H9 (cell line): Measurements from ENCODE around the gene PPP1CC. TPM values are rescaled to one million over a fixed set of nuclear protein-coding genes. Genes with fewer than 3 reads are reported as not detected.
A peak's percentile ranks its signal among the peaks of the same experiment; 100 is the strongest.

Experiments
- DNase-seq: peaks from one replicate; pipeline ENCODE4 v3.0.0-alpha.2; 2017
- H2AFZ ChIP-seq: one replicate; pipeline ENCODE4 v1.6.1; 2013; ENCODE audit warnings: mild to moderate bottlenecking, low read length, control low read depth, moderate library complexity
- H2AK5ac ChIP-seq: 2 replicates; pipeline ENCODE4 v1.6.1; 2013; ENCODE audit warnings: low read length, control low read depth, mixed read lengths; ENCODE audit not compliant: insufficient read length
- H2BK120ac ChIP-seq: one replicate; pipeline ENCODE4 v1.6.1; 2013; ENCODE audit warnings: low read depth, mild to moderate bottlenecking, low read length, control low read depth, inconsistent platforms; ENCODE audit not compliant: poor library complexity, severe bottlenecking
- H2BK12ac ChIP-seq: 2 replicates; pipeline ENCODE4 v1.6.1; 2013; ENCODE audit warnings: low read length, control low read depth, mixed read lengths, low read depth; ENCODE audit not compliant: insufficient read length
- H2BK15ac ChIP-seq: 2 replicates; pipeline ENCODE4 v1.6.1; 2013; ENCODE audit warnings: low read depth, low read length, control low read depth
- H2BK20ac ChIP-seq: one replicate; pipeline ENCODE4 v1.6.1; 2013; ENCODE audit warnings: low read depth, mild to moderate bottlenecking, low read length, control low read depth, inconsistent platforms; ENCODE audit not compliant: poor library complexity, severe bottlenecking
- H2BK5ac ChIP-seq: 2 replicates; pipeline ENCODE4 v1.6.1; 2013; ENCODE audit warnings: low read length, control low read depth, mixed read lengths; ENCODE audit not compliant: insufficient read length
- H3K14ac ChIP-seq: 2 replicates; pipeline ENCODE4 v1.6.1; 2013; ENCODE audit warnings: low read length, control low read depth; ENCODE audit not compliant: insufficient read depth
- H3K18ac ChIP-seq: 2 replicates; pipeline ENCODE4 v1.6.1; 2013; ENCODE audit warnings: low read depth, mild to moderate bottlenecking, mixed read lengths, low read length, control low read depth; ENCODE audit not compliant: insufficient read length
- H3K23ac ChIP-seq: 2 replicates; pipeline ENCODE4 v1.6.1; 2013; ENCODE audit warnings: low read length, control low read depth, mixed read lengths, low read depth; ENCODE audit not compliant: insufficient read length
- H3K23me2 ChIP-seq: 2 replicates; pipeline ENCODE4 v1.6.1; 2013; ENCODE audit warnings: low read depth, mild to moderate bottlenecking, mixed read lengths, low read length, control low read depth; ENCODE audit not compliant: insufficient read length, poor library complexity, severe bottlenecking
- H3K27ac ChIP-seq: 2 replicates; pipeline ENCODE4 v1.5.1; 2013; ENCODE audit warnings: low read length, control low read depth, mixed read lengths, low read depth; ENCODE audit not compliant: insufficient read length
- H3K27me3 ChIP-seq: 2 replicates; pipeline ENCODE4 v1.6.1; 2013; ENCODE audit warnings: low read length, control low read depth, inconsistent platforms; ENCODE audit not compliant: insufficient read depth
- H3K4ac ChIP-seq: 2 replicates; pipeline ENCODE4 v1.6.1; 2013; ENCODE audit warnings: low read depth, mild to moderate bottlenecking, control low read depth, inconsistent platforms, low read length, moderate library complexity
- H3K4me1 ChIP-seq: 2 replicates; pipeline ENCODE4 v1.6.1; 2013; ENCODE audit warnings: low read length, control low read depth, inconsistent platforms; ENCODE audit not compliant: insufficient read depth
- H3K4me2 ChIP-seq: 2 replicates; pipeline ENCODE4 v1.6.1; 2013; ENCODE audit warnings: low read length, control low read depth, mixed read lengths; ENCODE audit not compliant: insufficient read length, insufficient read depth
- H3K56ac ChIP-seq: 2 replicates; pipeline ENCODE4 v1.6.1; 2013; ENCODE audit warnings: low read depth, mild to moderate bottlenecking, mixed read lengths, low read length, control low read depth; ENCODE audit not compliant: insufficient read length
- H3K79me1 ChIP-seq: 2 replicates; pipeline ENCODE4 v1.6.1; 2013; ENCODE audit warnings: low read depth, mild to moderate bottlenecking, moderate library complexity, low read length, control low read depth, inconsistent platforms; ENCODE audit not compliant: insufficient read depth, poor library complexity, severe bottlenecking
- H3K79me2 ChIP-seq: 2 replicates; pipeline ENCODE4 v1.6.1; 2013; ENCODE audit warnings: low read length, control low read depth, inconsistent platforms; ENCODE audit not compliant: insufficient read depth
- H3K9ac ChIP-seq: 2 replicates; pipeline ENCODE4 v1.6.1; 2013; ENCODE audit warnings: low read length, control low read depth, mixed read lengths; ENCODE audit not compliant: insufficient read length; ENCODE audit errors: extremely low read depth
- H3K9me3 ChIP-seq: one replicate; pipeline ENCODE4 v1.6.1; 2013; ENCODE audit warnings: low read depth, low read length, inconsistent platforms; ENCODE audit not compliant: control insufficient read depth
- H3T11ph ChIP-seq: one replicate; pipeline ENCODE4 v1.6.1; 2013; ENCODE audit warnings: mild to moderate bottlenecking, low read length, control low read depth, inconsistent platforms
- H4K20me1 ChIP-seq: one replicate; pipeline ENCODE4 v1.6.1; 2013; ENCODE audit not compliant: control insufficient read depth, insufficient read length, insufficient read depth
- H4K5ac ChIP-seq: 2 replicates; pipeline ENCODE4 v1.6.1; 2013; ENCODE audit warnings: low read depth, mild to moderate bottlenecking, mixed read lengths, low read length, control low read depth; ENCODE audit not compliant: insufficient read length
- H4K8ac ChIP-seq: replicated peaks from 2 replicates; pipeline ENCODE4 v1.6.1; 2013; ENCODE audit warnings: low read length, control low read depth, mixed read lengths, low read depth; ENCODE audit not compliant: insufficient read length
- H4K91ac ChIP-seq: 2 replicates; pipeline ENCODE4 v1.6.1; 2013; ENCODE audit warnings: low read depth, mild to moderate bottlenecking, moderate library complexity, mixed read lengths, low read length, control low read depth; ENCODE audit not compliant: insufficient read length
- H3K27ac Mint-ChIP-seq, 3 experiments: 2 replicates in 2 of 3; 3 replicates in 1 of 3; pipeline ENCODE4 v1.8.0; 2020 to 2021; ENCODE audit warnings: mixed read lengths in 3 of 3, mild to moderate bottlenecking in 1 of 3, moderate library complexity in 1 of 3
- H3K27me3 Mint-ChIP-seq: 2 replicates; pipeline ENCODE4 v1.8.0; 2021; ENCODE audit warnings: low read depth, mild to moderate bottlenecking, moderate library complexity, mixed read lengths
- H3K36me3 Mint-ChIP-seq, 3 experiments: 2 replicates in 2 of 3; 3 replicates in 1 of 3; pipeline ENCODE4 v1.8.0; 2020 to 2021; ENCODE audit warnings: low read depth in 3 of 3, mixed read lengths in 3 of 3; ENCODE audit not compliant: insufficient read depth in 1 of 3
- H3K4me1 Mint-ChIP-seq, 2 experiments: 2 replicates each; pipeline ENCODE4 v1.8.0; 2020; ENCODE audit warnings: mixed read lengths in 2 of 2
- H3K4me3 Mint-ChIP-seq, 2 experiments: 2 replicates in 1 of 2; 3 replicates in 1 of 2; pipeline ENCODE4 v1.8.0; 2020 to 2021; ENCODE audit warnings: mild to moderate bottlenecking in 2 of 2, mixed read lengths in 2 of 2, moderate library complexity in 1 of 2
- H3K9me3 Mint-ChIP-seq, 2 experiments: 2 replicates in 1 of 2; 3 replicates in 1 of 2; pipeline ENCODE4 v1.8.0; 2020; ENCODE audit warnings: mild to moderate bottlenecking in 2 of 2, mixed read lengths in 2 of 2, moderate library complexity in 1 of 2
- CTCF ChIP-seq: fragments of 200-600 bp; sonication (generic); conservative IDR thresholded peaks from 3 replicates; pipeline ENCODE4 v1.8.0; 2021; ENCODE audit warnings: antibody characterized with exemption, mild to moderate bottlenecking
- WGBS: extraction: QIAGEN DNeasy Blood & Tissue Kit; methylation state at CpG from one replicate; pipeline ENCODE4 v1.1.7; 2013; ENCODE audit warnings: missing lambda C conversion rate, low lambda C conversion rate, mixed read lengths; ENCODE audit not compliant: insufficient read length; ENCODE audit errors: extremely low coverage; 5-methylcytosine and 5-hydroxymethylcytosine counted together
- total RNA-seq: library from RNA; stranded (reverse); gene quantifications from 2 replicates; pipeline ENCODE4 v1.2.1, GENCODE V29; 2021

Gene PPP1CC
- total RNA-seq, 1 experiment from 2014 or later = 286 TPM

- H3K4me1 ChIP-seq = no peaks in the 10 kb centered on the region
- no peak overlapping the region for H3K4ac ChIP-seq
- H3K23ac ChIP-seq = no peak overlapping the region
- H3K4me3 Mint-ChIP-seq = no peak overlapping the region
- H3K14ac ChIP-seq = no peak overlapping the region
- H2BK5ac ChIP-seq = no peak overlapping the region
- no peaks in the 10 kb centered on the region for H3K27me3 ChIP-seq
- WGBS = no CpG with 5 or more reads among the region's 5 CpGs
- H3K27ac Mint-ChIP-seq = no peak overlapping the region
- H2BK15ac ChIP-seq = no peak overlapping the region
- H3K23me2 ChIP-seq = no peaks in the 10 kb centered on the region
- H4K5ac ChIP-seq = no peak overlapping the region
- no peaks in the 10 kb centered on the region for H3K9me3 ChIP-seq
- no peak overlapping the region for H4K91ac ChIP-seq
- no peak overlapping the region for H2AFZ ChIP-seq
- no peak overlapping the region for H3T11ph ChIP-seq
- H3K27ac ChIP-seq = no peak overlapping the region
- no peak overlapping the region for H2AK5ac ChIP-seq
- H2BK20ac ChIP-seq = peak overlapping the region; percentile 45
- H4K20me1 ChIP-seq = no peaks in the 10 kb centered on the region
- H3K79me2 ChIP-seq = no peaks in the 10 kb centered on the region
- no peaks in the 10 kb centered on the region for H3K79me1 ChIP-seq
- no peak overlapping the region for H3K56ac ChIP-seq
- no peak overlapping the region for H2BK12ac ChIP-seq
- peaks cover 0 to 3% of the 10 kb centered on the region in 2 experiments; a peak in 1 of 5 replicates for H3K9me3 Mint-ChIP-seq
- no peaks in the 10 kb centered on the region for H3K4me1 Mint-ChIP-seq
- H3K18ac ChIP-seq = no peak overlapping the region
- H4K8ac ChIP-seq = no peak overlapping the region
- no peak overlapping the region for H3K9ac ChIP-seq
- H2BK120ac ChIP-seq = no peak overlapping the region
- H3K36me3 Mint-ChIP-seq = no peaks in the 10 kb centered on the region; a peak in 1 of 7 replicates
- H3K27me3 Mint-ChIP-seq = peaks cover 3% of the 10 kb centered on the region
- TF ChIP-seq CTCF = peak; percentile 57
- no peak overlapping the region for H3K4me2 ChIP-seq
- peak; percentile 74 for DNase-seq
These were observed 37.9 kb downstream of the PPP1CC start for GRCh38 chr12:110704750-110705149.
